Glomerular visceral epithelial cell (primary cell): ENCODE data around the gene ENPP1.
"Not testable (repeated sequence)": the region's sequence is repeated elsewhere in the genome, so short reads cannot be mapped to it uniquely, and the experiment has no call there.

ENCODE experiments used
- DNase-seq: peaks from one replicate; pipeline ENCODE4 v3.0.0-alpha.2; 2016; ENCODE audit errors: extremely low spot score

ENPP1 gene

GRCh38 chr6:131831392-131831791 is 23.6 kb downstream of the ENPP1 start:
- peak; percentile 42 for DNase-seq

- DNase-seq, result no peak
Measured at GRCh38 chr6:131831886-131832285, 24.1 kb downstream of the ENPP1 start.

GRCh38 chr6:131832363-131832762 is 24.5 kb downstream of the ENPP1 start:
- DNase-seq, result no peak

GRCh38 chr6:131838051-131838450 is 30.2 kb downstream of the ENPP1 start:
- no peak for DNase-seq

GRCh38 chr6:131839388-131839787 is 31.6 kb downstream of the ENPP1 start:
- DNase-seq, result no peak

GRCh38 chr6:131840441-131840840 is 32.6 kb downstream of the ENPP1 start:
- DNase-seq, result no peak

GRCh38 chr6:131840936-131841583 is 33.2 kb downstream of the ENPP1 start:
- DNase-seq, result peak; percentile 64

GRCh38 chr6:131843768-131844167 is 35.9 kb downstream of the ENPP1 start:
- DNase-seq, result no peak

GRCh38 chr6:131844243-131844841 is 36.5 kb downstream of the ENPP1 start:
- DNase-seq, result no peak

GRCh38 chr6:131846023-131846663 is 38.3 kb downstream of the ENPP1 start:
- DNase-seq, result no peak

GRCh38 chr6:131846905-131847304 is 39.1 kb downstream of the ENPP1 start:
- no peak for DNase-seq

- no peak for DNase-seq
Measured at GRCh38 chr6:131849799-131850198, 42.0 kb downstream of the ENPP1 start.

GRCh38 chr6:131851049-131851769 is 43.4 kb downstream of the ENPP1 start:
- DNase-seq, result no peak

- no peak for DNase-seq
Measured at GRCh38 chr6:131852200-131852599, 44.4 kb downstream of the ENPP1 start.

- DNase-seq, result no peak
Measured at GRCh38 chr6:131854803-131855202, 47.0 kb downstream of the ENPP1 start.

- DNase-seq, result peak; percentile 47
Measured at GRCh38 chr6:131858765-131859415, 51.1 kb downstream of the ENPP1 start.

GRCh38 chr6:131859658-131860057 is 51.8 kb downstream of the ENPP1 start:
- DNase-seq, result not testable (repeated sequence)

GRCh38 chr6:131861381-131861780 is 53.6 kb downstream of the ENPP1 start:
- no peak for DNase-seq

GRCh38 chr6:131862476-131862875 is 54.7 kb downstream of the ENPP1 start:
- no peak for DNase-seq

- no peak for DNase-seq
Measured at GRCh38 chr6:131867744-131868143, 59.9 kb downstream of the ENPP1 start.

GRCh38 chr6:131868836-131869235 is 61.0 kb downstream of the ENPP1 start:
- peak; percentile 24 for DNase-seq

GRCh38 chr6:131875647-131876046 is 67.8 kb downstream of the ENPP1 start:
- DNase-seq, result no peak
